ENCODE measurements around the gene DRC7. TPM values are rescaled to one million over a fixed set of nuclear protein-coding genes. Genes with fewer than 3 reads are reported as not detected.

DRC7 gene
- polyA plus RNA-seq (not detected in 3 replicates), polyA minus RNA-seq (not detected in 3 replicates)
- polyA plus RNA-seq (2011; ENCODE audit: low read depth) = not detected
- not detected in 2 replicates for polyA plus RNA-seq (2011; cell fraction: cytosol; rRNA removed)
- not detected in 2 replicates for polyA plus RNA-seq (2011; cell fraction: nucleus; rRNA removed)
- polyA plus RNA-seq (2012; ENCODE audit: low replicate concordance) = not detected in 2 replicates
- polyA minus RNA-seq (2011; cell fraction: cytosol; rRNA and poly(A)+ RNA removed) = not detected
- polyA minus RNA-seq (2011; cell fraction: nucleus; rRNA and poly(A)+ RNA removed) = not detected in 2 replicates

- Histone ChIP-seq H3K4me1 (ENCODE audit: control insufficient read depth, extremely low read depth, insufficient read depth, low read length) (no peaks in the 10 kb centered on the region), H3K79me2 (ENCODE audit: control insufficient read depth, insufficient read depth, low read length) (no peaks in the 10 kb centered on the region), H3K27me3 (ENCODE audit: control insufficient read depth, extremely low read depth, insufficient read depth, low read length) (no peaks in the 10 kb centered on the region), H3K9me3 (ENCODE audit: control insufficient read depth, low read depth, low read length) (no peaks in the 10 kb centered on the region), H3K9ac (ENCODE audit: control insufficient read depth, extremely low read depth, insufficient read depth, low read length) (no peak within 1 kb of the TSS), H2AFZ (ENCODE audit: control insufficient read depth, low read length) (no peak within 1 kb of the TSS), H3K9me1 (ENCODE audit: control insufficient read depth, extremely low read depth, insufficient read depth, low read length) (no peaks in the 10 kb centered on the region), H3K4me2 (ENCODE audit: control insufficient read depth, extremely low read depth, insufficient read depth, low read depth, low read length) (no peak within 1 kb of the TSS), H3K27ac (ENCODE audit: control insufficient read depth, insufficient read depth, low read length) (no peak within 1 kb of the TSS), H4K20me1 (ENCODE audit: control insufficient read depth, extremely low read depth, insufficient read depth, low read length) (no peaks in the 10 kb centered on the region), H3K4me3 (ENCODE audit: control insufficient read depth in 2 of 3, extremely low read depth in 1 of 3, insufficient read depth in 2 of 3, low read depth in 1 of 3, low read length in 3 of 3) (no peak within 1 kb of the TSS), H3K36me3 (ENCODE audit: control insufficient read depth in 2 of 2, extremely low read depth in 1 of 2, insufficient read depth in 2 of 2, low read length in 2 of 2) (no peaks in the 10 kb centered on the region)
- no peak for FAIRE-seq
- dilution Hi-C loops (cut with MboI; ENCODE audit: extremely low pct_ligation_motif_present, low sequenced_read_pairs) = no loop called here
- TF ChIP-seq EZH2 (IDR thresholded peaks at IDR 0.05; ENCODE audit: low read length) = no peak
- no peak for TF ChIP-seq CTCF (optimal IDR thresholded peaks at IDR 0.05 in 1 of 3, IDR thresholded peaks at IDR 0.05 in 1 of 3, conservative IDR thresholded peaks at IDR 0.05 in 1 of 3; ENCODE audit: extremely low read depth in 1 of 3, insufficient read depth in 2 of 3, low read length in 3 of 3)
- DNase-seq (ENCODE audit: low read depth, low spot score) = no peak
These were observed at the start of gene DRC7 for GRCh38 chr16:57694725-57695679. DRC7 (plus strand) TSS chr16:57694806; CDS start chr16:57697950, 3,144 bp downstream.

GRCh38 chr16:57645169-57645568, 49.4 kb upstream of the DRC7 start:
- peaks cover 8% of the 10 kb centered on the region for H3K79me2 ChIP-seq (ENCODE audit: control insufficient read depth, insufficient read depth, low read length)
- peak overlapping the region in 1 of 3 experiments; percentile 9 for H3K4me3 ChIP-seq (ENCODE audit: control insufficient read depth in 2 of 3, extremely low read depth in 1 of 3, insufficient read depth in 2 of 3, low read depth in 1 of 3, low read length in 3 of 3)
- DNase-seq (ENCODE audit: low read depth, low spot score) (no peak), FAIRE-seq (no peak)
- H3K9ac ChIP-seq (ENCODE audit: control insufficient read depth, extremely low read depth, insufficient read depth, low read length) = peak overlapping the region; percentile 6
- H3K4me1 ChIP-seq (ENCODE audit: control insufficient read depth, extremely low read depth, insufficient read depth, low read length) = peaks cover 49% of the 10 kb centered on the region
- H3K4me2 ChIP-seq (ENCODE audit: control insufficient read depth, extremely low read depth, insufficient read depth, low read depth, low read length) = no peak overlapping the region
- no peak overlapping the region for H3K27ac ChIP-seq (ENCODE audit: control insufficient read depth, insufficient read depth, low read length)
- dilution Hi-C loops (cut with MboI; ENCODE audit: extremely low pct_ligation_motif_present, low sequenced_read_pairs) = no loop called here
- TF ChIP-seq CTCF (optimal IDR thresholded peaks at IDR 0.05 in 1 of 3, IDR thresholded peaks at IDR 0.05 in 1 of 3, conservative IDR thresholded peaks at IDR 0.05 in 1 of 3; ENCODE audit: extremely low read depth in 1 of 3, insufficient read depth in 2 of 3, low read length in 3 of 3) = no peak
- peaks cover 2% of the 10 kb centered on the region for H3K9me1 ChIP-seq (ENCODE audit: control insufficient read depth, extremely low read depth, insufficient read depth, low read length)
- no peaks in the 10 kb centered on the region for H3K27me3 ChIP-seq (ENCODE audit: control insufficient read depth, extremely low read depth, insufficient read depth, low read length)
- peaks cover 22% of the 10 kb centered on the region in 2 experiments for H3K36me3 ChIP-seq (ENCODE audit: control insufficient read depth in 2 of 2, extremely low read depth in 1 of 2, insufficient read depth in 2 of 2, low read length in 2 of 2)
- no peaks in the 10 kb centered on the region for H3K9me3 ChIP-seq (ENCODE audit: control insufficient read depth, low read depth, low read length)
- H2AFZ ChIP-seq (ENCODE audit: control insufficient read depth, low read length) = no peak overlapping the region
- peaks cover 3% of the 10 kb centered on the region for H4K20me1 ChIP-seq (ENCODE audit: control insufficient read depth, extremely low read depth, insufficient read depth, low read length)

Data from keratinocyte (primary cell).